HG02938 (cell line): ENCODE data around the gene CCDC175.

Experiments
- ATAC-seq: cut with Tn5 transposase; IDR thresholded peaks from one replicate; pipeline ENCODE4 v1.9.1; 2021; ENCODE audit warnings: mild to moderate bottlenecking, moderate library complexity; ENCODE audit not compliant: unreplicated experiment

The CCDC175 gene

GRCh38 chr14:59483363-59483762 lies 93.2 kb downstream of the CCDC175 start:
- ATAC-seq, result no peak

- no peak for ATAC-seq
Observed at GRCh38 chr14:59482541-59483331, 93.9 kb downstream of the CCDC175 start.

- ATAC-seq, result no peak
Observed at GRCh38 chr14:59481871-59482540, 94.6 kb downstream of the CCDC175 start.

- ATAC-seq, result no peak
Observed at GRCh38 chr14:59481407-59481806, 95.2 kb downstream of the CCDC175 start.

- ATAC-seq, result no peak
Observed at GRCh38 chr14:59480166-59480565, 96.4 kb downstream of the CCDC175 start.

GRCh38 chr14:59478540-59478939 lies 98.1 kb downstream of the CCDC175 start:
- ATAC-seq, result no peak

- no peak for ATAC-seq
Observed at GRCh38 chr14:59475709-59476108, 100.9 kb downstream of the CCDC175 start.

GRCh38 chr14:59474172-59474571 lies 102.4 kb downstream of the CCDC175 start:
- ATAC-seq, result no peak

GRCh38 chr14:59465316-59466135 lies 111.1 kb downstream of the CCDC175 start, which contains the start of gene GPR135:
GPR135 (minus strand) TSS chr14:59465380; CDS start chr14:59465226, 154 bp downstream.
- peak; percentile 31 for ATAC-seq

- ATAC-seq, result peak; percentile 56
Observed at GRCh38 chr14:59464486-59465315, 111.9 kb downstream of the CCDC175 start.

- ATAC-seq, result peak; percentile 23
Observed at GRCh38 chr14:59463787-59464485, 112.7 kb downstream of the CCDC175 start.

- ATAC-seq, result no peak
Observed at GRCh38 chr14:59461891-59462290, 114.7 kb downstream of the CCDC175 start.

- no peak for ATAC-seq
Observed at GRCh38 chr14:59460378-59460777, 116.2 kb downstream of the CCDC175 start.

GRCh38 chr14:59458486-59458885 lies 118.1 kb downstream of the CCDC175 start:
- no peak for ATAC-seq

GRCh38 chr14:59455411-59455810 lies 121.2 kb downstream of the CCDC175 start:
- no peak for ATAC-seq
